GM19239 (cell line): Measurements from ENCODE around the gene ATG4B.

ENCODE experiments used
- DNase-seq: peaks from one replicate; pipeline ENCODE4 v3.0.0; 2011; ENCODE audit warnings: low spot score; ENCODE audit not compliant: insufficient read length
- FAIRE-seq: peaks from 2 replicates; lab custom pipeline; 2011; peaks lifted over from hg19 to GRCh38; lab: Jason Lieb, UNC

Gene ATG4B

DNA sequence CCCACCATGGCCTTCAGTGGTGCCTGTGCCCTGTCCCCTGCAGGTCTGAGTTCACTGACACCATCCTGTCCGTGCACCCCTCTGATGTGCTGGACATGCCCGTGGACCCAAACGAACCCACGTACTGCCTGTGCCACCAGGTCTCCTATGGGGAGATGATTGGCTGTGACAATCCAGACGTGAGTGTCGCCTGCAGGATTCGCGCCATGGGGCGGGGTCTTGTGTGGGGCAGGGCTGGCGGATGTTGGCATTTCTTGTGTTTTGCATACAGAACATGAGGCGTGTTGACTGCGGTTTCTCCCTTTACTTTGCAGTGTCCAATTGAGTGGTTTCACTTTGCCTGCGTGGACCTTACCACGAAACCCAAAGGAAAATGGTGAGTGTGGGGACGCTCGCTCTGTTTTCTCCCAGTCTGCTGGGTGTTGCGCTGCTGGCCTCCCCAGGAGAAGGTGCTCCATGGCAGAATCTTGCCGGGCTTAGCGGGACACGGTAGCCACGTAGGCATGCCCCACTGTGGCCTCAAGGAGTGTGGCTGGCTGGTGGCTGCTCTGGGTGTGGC lies 85.5 kb downstream of the ATG4B start:
- DNase-seq (no peak), FAIRE-seq (no peak)
